ENCODE measurements around the gene SSH3.
"Not testable (repeated sequence)": the region's sequence is repeated elsewhere in the genome, so short reads cannot be mapped to it uniquely, and the experiment has no call there.

The SSH3 gene

DNA sequence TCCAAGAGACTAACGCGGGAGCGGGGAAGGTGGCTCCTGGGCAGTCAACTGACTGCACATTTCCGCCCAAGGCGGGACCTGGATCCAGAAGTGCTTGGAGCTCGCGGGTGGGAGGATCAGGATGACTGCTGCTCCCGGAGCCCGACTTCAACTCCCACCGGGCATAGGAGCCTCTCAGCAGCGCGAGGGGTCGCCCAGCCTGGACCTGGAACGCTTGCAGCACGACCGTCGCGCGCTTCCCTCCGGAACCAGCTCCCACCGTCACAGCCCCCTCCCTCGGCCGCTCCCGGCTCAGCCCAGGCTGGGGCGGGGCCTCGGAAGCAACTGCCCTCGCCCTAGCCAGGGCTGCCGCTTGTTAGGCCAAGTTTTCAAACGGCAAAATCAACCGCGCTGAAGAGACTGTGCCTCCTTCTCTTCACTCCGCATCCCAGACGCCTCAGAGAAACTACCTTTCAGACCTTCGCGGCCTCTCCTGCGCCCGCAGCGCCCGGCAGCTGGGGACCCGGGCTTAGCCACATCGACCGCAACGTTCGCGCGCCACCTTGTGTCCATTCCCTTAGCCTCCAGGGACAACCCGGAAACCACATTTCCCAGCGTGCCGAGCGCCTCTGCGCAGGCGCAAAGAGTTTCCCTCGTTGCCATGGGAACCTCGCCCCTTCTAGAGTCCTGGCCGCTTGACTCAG lies 14.0 kb downstream of the SSH3 start:
- peak overlapping the region; percentile 92 for H3K27ac ChIP-seq (replicated peaks)
- H3K27me3 ChIP-seq (ENCODE audit: insufficient read depth, poor library complexity, severe bottlenecking), result no peaks in the 10 kb centered on the region
- DNase-seq (ENCODE audit: low read depth in 1 of 2, low spot score in 1 of 2), result peak; percentile 88 to 96
- TF ChIP-seq SPI1 (IDR thresholded peaks at IDR 0.05; ENCODE audit: borderline replicate concordance, low read depth) (no peak), POLR2AphosphoS5 (IDR thresholded peaks at IDR 0.05; ENCODE audit: low read depth) (peak; percentile 69), GABPA (IDR thresholded peaks at IDR 0.05; ENCODE audit: low read depth) (no peak)
- TF ChIP-seq, protein P1, sequence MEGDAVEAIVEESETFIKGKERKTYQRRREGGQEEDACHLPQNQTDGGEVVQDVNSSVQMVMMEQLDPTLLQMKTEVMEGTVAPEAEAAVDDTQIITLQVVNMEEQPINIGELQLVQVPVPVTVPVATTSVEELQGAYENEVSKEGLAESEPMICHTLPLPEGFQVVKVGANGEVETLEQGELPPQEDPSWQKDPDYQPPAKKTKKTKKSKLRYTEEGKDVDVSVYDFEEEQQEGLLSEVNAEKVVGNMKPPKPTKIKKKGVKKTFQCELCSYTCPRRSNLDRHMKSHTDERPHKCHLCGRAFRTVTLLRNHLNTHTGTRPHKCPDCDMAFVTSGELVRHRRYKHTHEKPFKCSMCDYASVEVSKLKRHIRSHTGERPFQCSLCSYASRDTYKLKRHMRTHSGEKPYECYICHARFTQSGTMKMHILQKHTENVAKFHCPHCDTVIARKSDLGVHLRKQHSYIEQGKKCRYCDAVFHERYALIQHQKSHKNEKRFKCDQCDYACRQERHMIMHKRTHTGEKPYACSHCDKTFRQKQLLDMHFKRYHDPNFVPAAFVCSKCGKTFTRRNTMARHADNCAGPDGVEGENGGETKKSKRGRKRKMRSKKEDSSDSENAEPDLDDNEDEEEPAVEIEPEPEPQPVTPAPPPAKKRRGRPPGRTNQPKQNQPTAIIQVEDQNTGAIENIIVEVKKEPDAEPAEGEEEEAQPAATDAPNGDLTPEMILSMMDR (IDR thresholded peaks at IDR 0.05; ENCODE audit: insufficient read depth, low read length), result peak; percentile 91
- TF ChIP-seq, protein P2, sequence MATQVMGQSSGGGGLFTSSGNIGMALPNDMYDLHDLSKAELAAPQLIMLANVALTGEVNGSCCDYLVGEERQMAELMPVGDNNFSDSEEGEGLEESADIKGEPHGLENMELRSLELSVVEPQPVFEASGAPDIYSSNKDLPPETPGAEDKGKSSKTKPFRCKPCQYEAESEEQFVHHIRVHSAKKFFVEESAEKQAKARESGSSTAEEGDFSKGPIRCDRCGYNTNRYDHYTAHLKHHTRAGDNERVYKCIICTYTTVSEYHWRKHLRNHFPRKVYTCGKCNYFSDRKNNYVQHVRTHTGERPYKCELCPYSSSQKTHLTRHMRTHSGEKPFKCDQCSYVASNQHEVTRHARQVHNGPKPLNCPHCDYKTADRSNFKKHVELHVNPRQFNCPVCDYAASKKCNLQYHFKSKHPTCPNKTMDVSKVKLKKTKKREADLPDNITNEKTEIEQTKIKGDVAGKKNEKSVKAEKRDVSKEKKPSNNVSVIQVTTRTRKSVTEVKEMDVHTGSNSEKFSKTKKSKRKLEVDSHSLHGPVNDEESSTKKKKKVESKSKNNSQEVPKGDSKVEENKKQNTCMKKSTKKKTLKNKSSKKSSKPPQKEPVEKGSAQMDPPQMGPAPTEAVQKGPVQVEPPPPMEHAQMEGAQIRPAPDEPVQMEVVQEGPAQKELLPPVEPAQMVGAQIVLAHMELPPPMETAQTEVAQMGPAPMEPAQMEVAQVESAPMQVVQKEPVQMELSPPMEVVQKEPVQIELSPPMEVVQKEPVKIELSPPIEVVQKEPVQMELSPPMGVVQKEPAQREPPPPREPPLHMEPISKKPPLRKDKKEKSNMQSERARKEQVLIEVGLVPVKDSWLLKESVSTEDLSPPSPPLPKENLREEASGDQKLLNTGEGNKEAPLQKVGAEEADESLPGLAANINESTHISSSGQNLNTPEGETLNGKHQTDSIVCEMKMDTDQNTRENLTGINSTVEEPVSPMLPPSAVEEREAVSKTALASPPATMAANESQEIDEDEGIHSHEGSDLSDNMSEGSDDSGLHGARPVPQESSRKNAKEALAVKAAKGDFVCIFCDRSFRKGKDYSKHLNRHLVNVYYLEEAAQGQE (IDR thresholded peaks at IDR 0.05; ENCODE audit: insufficient replicate concordance, low read depth), result peak; percentile 16
- H3K4me3 ChIP-seq (replicated peaks; ENCODE audit: insufficient read depth, low read length), result peak overlapping the region; percentile 88

DNA sequence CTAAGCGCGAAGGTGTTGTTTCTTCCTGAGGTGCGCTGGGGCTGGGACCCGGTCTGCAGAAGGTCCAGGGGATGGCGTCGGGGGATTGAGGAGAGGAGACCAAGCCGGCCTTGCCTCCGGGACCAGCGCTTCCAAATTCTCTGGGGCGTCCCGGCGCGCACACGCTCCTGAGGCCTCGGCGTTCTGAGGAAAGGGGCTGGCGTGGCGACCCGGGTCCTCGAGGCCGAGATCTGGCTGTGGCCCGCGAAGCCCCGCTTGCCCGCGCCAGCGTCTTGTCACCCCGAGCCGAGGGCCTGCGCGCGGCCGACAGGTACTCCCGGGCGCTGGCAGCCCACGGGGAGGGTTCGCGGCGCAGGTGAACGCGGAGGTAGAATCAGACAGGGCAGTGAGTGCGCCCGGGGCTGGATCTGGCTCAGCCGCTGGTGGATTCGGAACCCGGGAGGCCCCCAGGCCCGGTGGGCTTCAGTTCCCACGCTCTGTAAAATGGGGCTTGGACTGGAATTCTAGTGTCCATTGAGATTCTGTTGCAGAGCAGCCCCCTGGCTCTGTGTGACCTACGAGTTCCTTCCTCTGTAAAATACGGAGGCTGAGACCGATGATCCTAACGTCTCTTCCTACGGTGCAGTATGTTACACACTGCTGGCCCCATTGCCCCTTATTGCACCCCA lies 14.7 kb downstream of the SSH3 start:
- TF ChIP-seq SPI1 (IDR thresholded peaks at IDR 0.05; ENCODE audit: borderline replicate concordance, low read depth), result no peak
- TF ChIP-seq, protein P2 (IDR thresholded peaks at IDR 0.05; ENCODE audit: insufficient replicate concordance, low read depth), result no peak
- TF ChIP-seq GABPA (IDR thresholded peaks at IDR 0.05; ENCODE audit: low read depth), result no peak
- TF ChIP-seq, protein P1 (IDR thresholded peaks at IDR 0.05; ENCODE audit: insufficient read depth, low read length), result no peak
- no peak for TF ChIP-seq POLR2AphosphoS5 (IDR thresholded peaks at IDR 0.05; ENCODE audit: low read depth)
- peak overlapping the region; percentile 88 for H3K4me3 ChIP-seq (replicated peaks; ENCODE audit: insufficient read depth, low read length)
- peak overlapping the region; percentile 92 for H3K27ac ChIP-seq (replicated peaks)
- H3K27me3 ChIP-seq (ENCODE audit: insufficient read depth, poor library complexity, severe bottlenecking), result no peaks in the 10 kb centered on the region
- no peak for DNase-seq (ENCODE audit: low read depth in 1 of 2, low spot score in 1 of 2)

DNA sequence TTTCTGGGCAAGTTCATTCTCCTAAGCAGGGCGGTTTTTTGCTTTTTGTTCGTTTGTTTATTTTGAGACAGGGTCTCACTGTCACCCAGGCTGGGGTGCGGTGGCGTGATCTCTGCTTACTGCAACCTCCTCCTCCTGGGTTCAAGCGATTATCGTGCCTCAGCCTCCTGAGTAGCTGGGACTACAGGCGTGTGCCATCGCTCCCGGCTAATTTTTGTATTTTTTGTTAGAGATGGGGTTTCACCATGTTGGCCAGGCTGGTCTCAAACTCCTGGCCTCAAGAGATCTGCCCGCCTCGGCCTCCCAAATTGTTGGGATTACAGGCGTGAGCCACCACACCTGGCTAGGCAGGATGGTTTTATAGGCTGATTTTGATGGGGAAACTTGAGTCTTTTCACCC lies 15.5 kb downstream of the SSH3 start:
- not testable (repeated sequence) for H3K27me3 ChIP-seq (ENCODE audit: insufficient read depth, poor library complexity, severe bottlenecking); DNase-seq (ENCODE audit: low read depth in 1 of 2, low spot score in 1 of 2); H3K4me3 ChIP-seq (replicated peaks; ENCODE audit: insufficient read depth, low read length); H3K27ac ChIP-seq (replicated peaks)

DNA sequence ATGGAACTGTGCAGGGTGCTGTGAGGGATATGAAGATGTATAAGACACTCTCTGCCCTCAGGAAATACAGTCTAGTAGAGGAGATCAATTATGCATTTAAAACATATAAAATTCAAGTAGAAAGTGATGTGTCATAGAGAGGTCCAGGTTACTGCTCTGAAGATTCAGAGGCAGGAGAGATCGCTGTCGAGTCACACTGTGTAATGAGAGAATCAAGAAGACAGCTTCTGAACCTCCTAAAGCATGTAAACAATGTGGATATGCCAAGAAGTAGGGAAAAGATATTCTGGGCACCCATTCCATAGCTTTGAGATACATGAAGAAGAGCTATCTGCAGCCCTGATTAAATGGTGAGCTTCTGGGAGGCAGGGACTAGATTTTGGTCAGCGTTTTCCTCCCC lies 16.7 kb downstream of the SSH3 start:
- no peak overlapping the region for H3K4me3 ChIP-seq (replicated peaks; ENCODE audit: insufficient read depth, low read length)
- no peak for DNase-seq (ENCODE audit: low read depth in 1 of 2, low spot score in 1 of 2)
- no peak overlapping the region for H3K27ac ChIP-seq (replicated peaks)
- H3K27me3 ChIP-seq (ENCODE audit: insufficient read depth, poor library complexity, severe bottlenecking), result no peaks in the 10 kb centered on the region
- TF ChIP-seq, protein P1 (IDR thresholded peaks at IDR 0.05; ENCODE audit: insufficient read depth, low read length), result no peak
- no peak for TF ChIP-seq SPI1 (IDR thresholded peaks at IDR 0.05; ENCODE audit: borderline replicate concordance, low read depth)
- TF ChIP-seq POLR2AphosphoS5 (IDR thresholded peaks at IDR 0.05; ENCODE audit: low read depth), result no peak
- TF ChIP-seq, protein P2 (IDR thresholded peaks at IDR 0.05; ENCODE audit: insufficient replicate concordance, low read depth), result no peak
- TF ChIP-seq GABPA (IDR thresholded peaks at IDR 0.05; ENCODE audit: low read depth), result no peak

Data from HL-60 (cell line).